ENCODE results near the gene SRSF10. TPM values are rescaled to one million over a fixed set of nuclear protein-coding genes. Genes with fewer than 3 reads are reported as not detected.

SRSF10 gene
- total and polyA plus RNA-seq, 9 of the 15 experiments (the other 6 are each of a cell fraction or from before 2014, with no cell fraction given) = 154 to 264 (median 205) TPM

DNA sequence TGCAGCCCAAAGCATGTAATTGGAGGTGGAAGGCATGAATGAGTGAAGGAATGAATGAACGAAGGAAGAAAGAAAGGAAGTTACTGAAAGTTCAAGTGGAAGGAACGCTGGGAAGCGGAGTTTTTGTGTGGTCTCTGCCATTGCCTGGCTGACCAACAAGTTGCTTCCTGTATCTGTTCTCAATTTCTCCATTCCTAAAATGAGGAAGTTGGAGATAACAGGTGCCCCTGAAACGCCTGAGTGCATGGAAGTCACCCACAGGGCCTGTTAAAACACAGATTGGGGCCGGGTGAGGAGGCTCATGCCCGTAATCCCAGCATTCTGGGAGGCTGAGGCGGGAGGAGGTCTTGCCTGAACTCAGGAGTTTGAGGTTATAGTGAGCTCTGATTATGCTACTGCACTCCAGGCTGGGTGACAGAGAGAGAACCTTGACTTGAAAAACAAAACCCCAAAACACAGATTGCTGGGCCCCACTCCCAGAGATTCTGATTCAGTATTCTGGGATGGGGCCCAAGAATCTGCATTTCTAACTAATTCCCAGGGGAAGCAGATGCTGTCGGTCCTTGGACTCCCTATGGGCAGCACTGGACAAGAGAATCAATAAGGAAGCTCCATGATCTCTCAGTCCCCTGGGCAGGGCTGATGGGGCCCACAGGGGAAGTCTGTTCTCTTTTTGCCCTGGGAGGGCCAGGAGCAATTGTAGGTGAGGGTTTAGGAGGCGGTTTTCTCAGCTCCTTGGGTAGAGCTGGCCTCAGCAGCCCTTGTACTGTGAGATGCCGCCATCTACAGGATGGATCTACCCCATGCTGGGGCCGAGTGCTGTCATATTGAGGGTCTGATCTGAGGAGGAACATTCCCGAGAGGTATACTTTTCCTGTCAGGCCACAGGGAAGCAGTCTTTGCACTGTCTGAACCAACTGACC, 63.7 kb downstream of the SRSF10 start (continued):
- TF ChIP-seq, protein P1, sequence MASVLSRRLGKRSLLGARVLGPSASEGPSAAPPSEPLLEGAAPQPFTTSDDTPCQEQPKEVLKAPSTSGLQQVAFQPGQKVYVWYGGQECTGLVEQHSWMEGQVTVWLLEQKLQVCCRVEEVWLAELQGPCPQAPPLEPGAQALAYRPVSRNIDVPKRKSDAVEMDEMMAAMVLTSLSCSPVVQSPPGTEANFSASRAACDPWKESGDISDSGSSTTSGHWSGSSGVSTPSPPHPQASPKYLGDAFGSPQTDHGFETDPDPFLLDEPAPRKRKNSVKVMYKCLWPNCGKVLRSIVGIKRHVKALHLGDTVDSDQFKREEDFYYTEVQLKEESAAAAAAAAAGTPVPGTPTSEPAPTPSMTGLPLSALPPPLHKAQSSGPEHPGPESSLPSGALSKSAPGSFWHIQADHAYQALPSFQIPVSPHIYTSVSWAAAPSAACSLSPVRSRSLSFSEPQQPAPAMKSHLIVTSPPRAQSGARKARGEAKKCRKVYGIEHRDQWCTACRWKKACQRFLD (CRISPR knock-in tag; IDR thresholded peaks at IDR 0.05) = 0 out of 2 replicates have a peak, but pooled peaks have one; percentile 33
- TF ChIP-seq ETS1 (conservative IDR thresholded peaks at IDR 0.05; ENCODE audit: control insufficient read depth, low read depth, low read length) (no peak), SPI1 (IDR thresholded peaks at IDR 0.05; ENCODE audit: borderline replicate concordance, low read depth, low read length) (peak; percentile 94), JUND (IDR thresholded peaks at IDR 0.05; ENCODE audit: borderline replicate concordance, low read depth, low read length) (peak; percentile 35; the same call in 1 of the 2 replicates), JUND (tag; IDR thresholded peaks at IDR 0.05; ENCODE audit: borderline replicate concordance, low read depth, low read length) (no peak; the same call in 2 of the 3 replicates), RCOR1 (IDR thresholded peaks at IDR 0.05; ENCODE audit: borderline replicate concordance in 1 of 2, low read depth in 2 of 2, low read length in 2 of 2) (peak in 1 of 2 experiments; percentile 26; a peak in 1 of 4 replicates), SMARCE1 (IDR thresholded peaks at IDR 0.05) (peak; percentile 77; the same call in 1 of the 2 replicates), CC2D1A (IDR thresholded peaks at IDR 0.05) (peak; percentile 87), CBFA2T3 (IDR thresholded peaks at IDR 0.05) (peak; percentile 93), ZNF551 (CRISPR knock-in tag; IDR thresholded peaks at IDR 0.05) (no peak), ZBTB7A (IDR thresholded peaks at IDR 0.05; ENCODE audit: borderline replicate concordance, control insufficient read depth, low read depth, low read length) (peak; percentile 50; the same call in 1 of the 2 replicates), PML (IDR thresholded peaks at IDR 0.05; ENCODE audit: low read length) (peak; percentile 25; the same call in 1 of the 2 replicates), L3MBTL2 (IDR thresholded peaks at IDR 0.05) (0 out of 2 replicates have a peak, but pooled peaks have one; percentile 24), SMC3 (conservative IDR thresholded peaks at IDR 0.05; ENCODE audit: insufficient read depth, low read depth, low read length) (peak; percentile 82), CBX1 (IDR thresholded peaks at IDR 0.05; ENCODE audit: low read depth) (0 out of 2 replicates have a peak, but pooled peaks have one; percentile 19), MCM7 (IDR thresholded peaks at IDR 0.05) (no peak), ZNF655 (CRISPR knock-in tag; IDR thresholded peaks at IDR 0.05) (no peak)
- TF ChIP-seq, protein P2, sequence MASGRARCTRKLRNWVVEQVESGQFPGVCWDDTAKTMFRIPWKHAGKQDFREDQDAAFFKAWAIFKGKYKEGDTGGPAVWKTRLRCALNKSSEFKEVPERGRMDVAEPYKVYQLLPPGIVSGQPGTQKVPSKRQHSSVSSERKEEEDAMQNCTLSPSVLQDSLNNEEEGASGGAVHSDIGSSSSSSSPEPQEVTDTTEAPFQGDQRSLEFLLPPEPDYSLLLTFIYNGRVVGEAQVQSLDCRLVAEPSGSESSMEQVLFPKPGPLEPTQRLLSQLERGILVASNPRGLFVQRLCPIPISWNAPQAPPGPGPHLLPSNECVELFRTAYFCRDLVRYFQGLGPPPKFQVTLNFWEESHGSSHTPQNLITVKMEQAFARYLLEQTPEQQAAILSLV (tag; IDR thresholded peaks at IDR 0.05) = no peak
- TF ChIP-seq, protein P3, sequence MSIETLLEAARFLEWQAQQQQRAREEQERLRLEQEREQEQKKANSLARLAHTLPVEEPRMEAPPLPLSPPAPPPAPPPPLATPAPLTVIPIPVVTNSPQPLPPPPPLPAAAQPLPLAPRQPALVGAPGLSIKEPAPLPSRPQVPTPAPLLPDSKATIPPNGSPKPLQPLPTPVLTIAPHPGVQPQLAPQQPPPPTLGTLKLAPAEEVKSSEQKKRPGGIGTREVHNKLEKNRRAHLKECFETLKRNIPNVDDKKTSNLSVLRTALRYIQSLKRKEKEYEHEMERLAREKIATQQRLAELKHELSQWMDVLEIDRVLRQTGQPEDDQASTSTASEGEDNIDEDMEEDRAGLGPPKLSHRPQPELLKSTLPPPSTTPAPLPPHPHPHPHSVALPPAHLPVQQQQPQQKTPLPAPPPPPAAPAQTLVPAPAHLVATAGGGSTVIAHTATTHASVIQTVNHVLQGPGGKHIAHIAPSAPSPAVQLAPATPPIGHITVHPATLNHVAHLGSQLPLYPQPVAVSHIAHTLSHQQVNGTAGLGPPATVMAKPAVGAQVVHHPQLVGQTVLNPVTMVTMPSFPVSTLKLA (conservative IDR thresholded peaks at IDR 0.05) = peak in 1 of 2 experiments; percentile 28; a peak in 2 of 4 replicates

Measured in K562 (cell line).